Measurements from ENCODE around the gene USHBP1. TPM values are rescaled to one million over a fixed set of nuclear protein-coding genes. Genes with fewer than 3 reads are reported as not detected.
A peak's percentile ranks its signal among the peaks of the same experiment; 100 is the strongest.

USHBP1 gene
- total RNA-seq, 2 donors from 2014 or later = 3.5 to 8.4 TPM

- Histone ChIP-seq H3K4me1 (replicated peaks) (peaks cover 6% of the 10 kb centered on the region), H3K27me3 (replicated peaks; ENCODE audit: insufficient read depth) (no peaks in the 10 kb centered on the region), H3K36me3 (no peaks in the 10 kb centered on the region), H3K4me3 (no peak overlapping the region), H3K9me3 (no peaks in the 10 kb centered on the region), H3K27ac (no peak overlapping the region)
- TF ChIP-seq POLR2A (IDR thresholded peaks at IDR 0.05) = no peak
- TF ChIP-seq POLR2AphosphoS5 (IDR thresholded peaks at IDR 0.05) = no peak
- TF ChIP-seq, protein P1, sequence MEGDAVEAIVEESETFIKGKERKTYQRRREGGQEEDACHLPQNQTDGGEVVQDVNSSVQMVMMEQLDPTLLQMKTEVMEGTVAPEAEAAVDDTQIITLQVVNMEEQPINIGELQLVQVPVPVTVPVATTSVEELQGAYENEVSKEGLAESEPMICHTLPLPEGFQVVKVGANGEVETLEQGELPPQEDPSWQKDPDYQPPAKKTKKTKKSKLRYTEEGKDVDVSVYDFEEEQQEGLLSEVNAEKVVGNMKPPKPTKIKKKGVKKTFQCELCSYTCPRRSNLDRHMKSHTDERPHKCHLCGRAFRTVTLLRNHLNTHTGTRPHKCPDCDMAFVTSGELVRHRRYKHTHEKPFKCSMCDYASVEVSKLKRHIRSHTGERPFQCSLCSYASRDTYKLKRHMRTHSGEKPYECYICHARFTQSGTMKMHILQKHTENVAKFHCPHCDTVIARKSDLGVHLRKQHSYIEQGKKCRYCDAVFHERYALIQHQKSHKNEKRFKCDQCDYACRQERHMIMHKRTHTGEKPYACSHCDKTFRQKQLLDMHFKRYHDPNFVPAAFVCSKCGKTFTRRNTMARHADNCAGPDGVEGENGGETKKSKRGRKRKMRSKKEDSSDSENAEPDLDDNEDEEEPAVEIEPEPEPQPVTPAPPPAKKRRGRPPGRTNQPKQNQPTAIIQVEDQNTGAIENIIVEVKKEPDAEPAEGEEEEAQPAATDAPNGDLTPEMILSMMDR (IDR thresholded peaks at IDR 0.05) = no peak
- WGBS = 89% methylated on average over 18 of the region's 18 CpGs
- intact Hi-C loops (cut with DNase I) = no loop called here
- no peak for DNase-seq (ENCODE audit: low spot score)
These were observed 21.0 kb upstream of the USHBP1 start for GRCh38 chr19:17285415-17286135.

- H3K9me3 ChIP-seq = no peaks in the 10 kb centered on the region
- no peaks in the 10 kb centered on the region for H3K36me3 ChIP-seq
- H3K27ac ChIP-seq = no peak overlapping the region
- DNase-seq (ENCODE audit: low spot score) = no peak
- intact Hi-C loops (cut with DNase I) = loop anchor here (5.0 kb wide), 2 partner anchors 76 to 216 kb away; no protein-coding TSS in a partner anchor
- peaks cover 6% of the 10 kb centered on the region for H3K4me1 ChIP-seq (replicated peaks)
- no peaks in the 10 kb centered on the region for H3K27me3 ChIP-seq (replicated peaks; ENCODE audit: insufficient read depth)
- no peak for TF ChIP-seq POLR2A (IDR thresholded peaks at IDR 0.05)
- no peak overlapping the region for H3K4me3 ChIP-seq
- WGBS = 92% methylated on average over 7 of the region's 7 CpGs
These were observed 19.0 kb upstream of the USHBP1 start for GRCh38 chr19:17283504-17283996.

DNA sequence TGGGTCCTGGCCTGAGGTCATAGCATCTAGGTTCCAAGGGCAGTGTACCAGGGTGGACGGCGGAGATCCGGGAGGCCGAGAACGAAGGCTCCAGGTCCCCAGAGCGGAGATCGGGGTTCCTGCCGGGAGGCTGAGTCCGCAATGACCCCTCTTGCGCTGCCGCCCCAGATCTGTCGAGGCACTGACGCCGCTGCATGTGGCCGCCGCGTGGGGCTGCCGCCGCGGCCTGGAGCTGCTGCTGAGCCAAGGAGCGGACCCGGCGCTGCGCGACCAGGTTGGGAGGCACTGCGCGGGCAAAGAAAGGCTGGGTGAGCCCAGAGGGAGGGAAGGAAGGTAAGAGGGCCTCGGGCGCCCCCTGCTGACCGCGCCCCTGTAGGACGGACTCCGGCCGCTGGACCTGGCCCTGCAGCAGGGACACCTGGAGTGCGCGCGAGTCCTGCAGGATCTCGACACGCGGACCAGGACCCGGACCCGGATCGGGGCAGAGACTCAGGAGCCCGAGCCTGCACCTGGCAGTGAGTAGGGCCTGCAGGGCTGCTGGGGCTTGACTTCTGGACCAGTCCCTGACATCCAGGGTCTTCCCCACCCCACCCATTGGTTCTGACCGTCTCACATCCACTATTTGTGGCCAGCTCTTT lies 18.1 kb upstream of the USHBP1 start:
- DNase-seq (ENCODE audit: low spot score) = peak; percentile 79
- no peaks in the 10 kb centered on the region for H3K36me3 ChIP-seq
- H3K9me3 ChIP-seq = no peaks in the 10 kb centered on the region
- no peak overlapping the region for H3K27ac ChIP-seq
- H3K27me3 ChIP-seq (replicated peaks; ENCODE audit: insufficient read depth) = no peaks in the 10 kb centered on the region
- peak overlapping the region in 1 of 2 donors; percentile 12 for H3K4me3 ChIP-seq
- intact Hi-C loops (cut with DNase I) = loop anchor here (5.0 kb wide), 2 partner anchors 75 to 215 kb away; no protein-coding TSS in a partner anchor
- peaks cover 6% of the 10 kb centered on the region for H3K4me1 ChIP-seq (replicated peaks)
- TF ChIP-seq, protein P1 (IDR thresholded peaks at IDR 0.05) = peak; percentile 91 to 95 (median 92)
- TF ChIP-seq POLR2AphosphoS5 (IDR thresholded peaks at IDR 0.05) = peak; percentile 67
- no peak for TF ChIP-seq POLR2A (IDR thresholded peaks at IDR 0.05)
- WGBS = 4% methylated on average over 36 of the region's 45 CpGs

- whole genome bisulfite sequencing = 10% methylated on average over 55 of the region's 75 CpGs
- H3K4me1 ChIP-seq (replicated peaks) = peaks cover 6% of the 10 kb centered on the region
- no peak within 1 kb of the TSS for H3K27ac ChIP-seq
- TF ChIP-seq, protein P1 (IDR thresholded peaks at IDR 0.05) = no peak
- TF ChIP-seq POLR2A (IDR thresholded peaks at IDR 0.05) (no peak), POLR2AphosphoS5 (IDR thresholded peaks at IDR 0.05) (no peak)
- H3K36me3 ChIP-seq = no peaks in the 10 kb centered on the region
- no peaks in the 10 kb centered on the region for H3K27me3 ChIP-seq (replicated peaks; ENCODE audit: insufficient read depth)
- intact Hi-C loops (cut with DNase I) = loop anchor here (5.0 kb wide), 2 partner anchors 74 to 214 kb away; no protein-coding TSS in a partner anchor
- no peaks in the 10 kb centered on the region for H3K9me3 ChIP-seq
- peak within 1 kb of the TSS; percentile 0 to 12 for H3K4me3 ChIP-seq
- no peak for DNase-seq (ENCODE audit: low spot score)
These were observed 17.1 kb upstream of the USHBP1 start, which contains the start of gene ANKLE1 for GRCh38 chr19:17281391-17282304. Gene ANKLE1, plus strand, starts transcription at chr19:17281901. Its CDS starts 20 bp downstream, at chr19:17281921.

All from prostate gland (tissue), 2 donors.